Stimulated activated CD8-positive, alpha-beta memory T cell treated with anti-CD3 and anti-CD28 coated beads, Interleukin-7, amount 100 ng/mL, for 4 hours (primary cell): ENCODE measurements around the gene SFTPB.
"Not testable (repeated sequence)": the region's sequence is repeated elsewhere in the genome, so short reads cannot be mapped to it uniquely, and the experiment has no call there.

ENCODE experiments used
- DNase-seq, 2 donors: peaks; one replicate each; pipeline ENCODE4 v3.0.0-alpha.2; 2020; ENCODE audit warnings: low read depth in 2 of 2

Gene SFTPB

GRCh38 chr2:85668009-85668856, at the start of gene SFTPB:
Gene SFTPB, minus strand, starts transcription at chr2:85668199. Its CDS starts 16 bp downstream, at chr2:85668183.
- DNase-seq = no peak

DNA sequence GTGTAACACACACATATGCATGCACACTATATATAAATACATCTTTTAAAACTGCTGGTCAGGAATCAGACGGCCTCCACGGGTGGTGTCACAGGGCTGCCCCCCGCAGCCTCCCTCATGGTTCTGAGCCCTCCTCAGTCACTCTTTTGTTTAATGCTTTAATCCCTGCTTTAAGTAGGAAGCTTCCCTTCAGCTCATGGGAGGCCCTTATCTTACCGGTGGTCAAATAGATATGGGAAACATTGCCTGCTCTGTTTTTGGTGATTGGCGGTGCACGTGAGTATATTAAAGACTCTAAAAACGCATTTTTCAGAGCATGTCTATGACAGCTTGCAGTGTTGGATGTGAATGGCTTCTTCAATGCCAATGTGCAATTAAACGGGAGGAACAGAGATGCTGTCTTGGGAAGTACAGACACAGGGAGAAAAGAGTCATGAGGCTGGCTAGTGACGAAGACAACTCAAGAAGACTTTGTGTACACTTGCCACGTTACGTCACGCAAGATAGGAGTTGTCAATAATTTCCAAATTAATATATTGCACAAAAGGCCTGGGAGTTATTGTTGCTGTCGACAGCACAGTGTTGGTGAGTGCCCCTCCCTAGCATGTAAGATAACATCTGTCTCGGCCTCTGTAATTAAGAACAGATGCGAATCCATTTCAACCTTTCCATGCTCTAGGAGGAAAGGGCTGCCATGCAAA, 49.5 kb upstream of the SFTPB start:
- no peak for DNase-seq

DNA sequence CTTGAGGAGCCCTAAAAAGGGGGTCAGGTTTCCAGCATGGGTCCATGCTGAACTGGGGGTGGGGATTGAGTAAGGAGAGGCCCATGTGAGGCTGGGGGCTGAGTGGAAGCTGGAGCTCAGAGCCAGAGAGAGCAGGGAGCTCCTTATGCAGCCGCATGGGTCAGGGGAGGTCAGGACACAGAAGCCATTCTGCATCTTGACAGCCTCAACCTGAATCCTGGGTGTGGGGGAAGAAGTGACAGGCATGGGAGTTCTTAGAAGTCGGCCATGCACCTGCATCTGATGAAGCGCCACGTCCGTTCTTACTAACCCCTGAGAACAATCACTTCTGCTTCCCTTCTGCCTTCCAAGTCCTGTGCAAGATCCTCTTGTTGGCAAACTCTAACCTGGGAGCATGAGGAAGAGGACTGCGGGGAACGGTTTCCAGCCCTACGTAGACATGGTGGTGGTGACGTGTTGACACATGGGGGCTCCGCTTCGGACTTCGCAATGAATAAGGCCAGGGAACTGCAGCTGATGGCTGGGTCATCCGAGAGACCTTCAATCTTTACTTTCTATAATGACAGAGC, 48.4 kb upstream of the SFTPB start:
- DNase-seq = no peak

DNA sequence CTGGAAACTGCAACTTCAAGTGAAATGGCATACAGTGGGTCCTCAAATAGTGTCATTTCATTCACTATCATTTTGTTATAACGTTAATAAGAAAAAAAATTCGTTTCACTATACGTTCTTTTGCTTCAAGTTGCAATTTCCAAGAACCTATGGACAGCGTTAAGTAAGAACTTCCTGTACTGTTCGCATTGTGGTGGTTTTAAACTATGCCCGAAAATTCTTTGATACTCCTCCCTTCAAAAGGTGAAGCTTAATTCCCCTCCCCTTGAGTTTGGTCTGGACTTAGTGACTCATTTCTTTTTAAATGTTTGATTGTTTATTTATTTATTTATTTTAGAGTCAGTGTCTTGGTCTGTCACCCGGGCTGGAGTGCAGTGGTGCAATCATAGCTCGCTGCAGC, 46.8 kb upstream of the SFTPB start:
- DNase-seq = no peak

- DNase-seq = not testable (repeated sequence)
Observed at GRCh38 chr2:85714421-85714820, 46.4 kb upstream of the SFTPB start.

- DNase-seq = no peak
Observed at GRCh38 chr2:85713836-85714235, 45.8 kb upstream of the SFTPB start.

DNA sequence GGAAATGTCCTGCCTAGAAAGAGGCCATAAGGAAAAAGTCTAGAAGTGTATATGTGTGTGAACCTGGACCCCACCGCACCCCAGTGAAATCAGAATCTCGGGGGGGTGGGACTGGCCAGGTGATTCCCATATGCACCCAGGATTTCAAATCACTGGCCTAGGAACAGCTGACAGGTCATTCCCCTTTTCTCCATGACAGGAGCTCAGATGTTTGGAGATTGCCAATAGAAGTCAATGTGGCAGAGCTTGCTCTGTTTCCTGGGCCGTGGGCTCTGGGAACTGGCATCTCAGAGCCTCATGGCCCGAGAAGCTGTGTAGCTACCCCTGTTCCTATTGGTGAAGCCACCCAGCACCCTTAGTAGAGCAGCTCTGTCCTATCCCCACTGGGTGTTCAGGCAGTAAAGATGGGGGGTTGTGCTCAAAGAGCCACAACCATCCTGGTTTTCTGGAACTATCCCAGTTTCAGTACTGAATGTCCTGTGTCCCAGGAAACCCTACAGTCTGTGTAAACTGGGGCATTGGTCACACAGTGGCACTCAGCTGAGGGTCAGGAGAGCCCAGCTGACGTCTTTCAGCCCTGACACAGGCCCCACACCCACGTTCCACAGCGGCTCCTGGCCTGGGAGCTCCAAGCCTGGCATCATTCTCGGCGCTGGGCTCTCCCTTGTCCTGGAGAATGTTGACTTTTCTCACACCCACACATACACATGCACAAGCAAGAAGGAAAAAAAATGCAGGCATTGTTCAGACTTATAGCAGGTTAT, 45.0 kb upstream of the SFTPB start:
- DNase-seq = no peak

DNA sequence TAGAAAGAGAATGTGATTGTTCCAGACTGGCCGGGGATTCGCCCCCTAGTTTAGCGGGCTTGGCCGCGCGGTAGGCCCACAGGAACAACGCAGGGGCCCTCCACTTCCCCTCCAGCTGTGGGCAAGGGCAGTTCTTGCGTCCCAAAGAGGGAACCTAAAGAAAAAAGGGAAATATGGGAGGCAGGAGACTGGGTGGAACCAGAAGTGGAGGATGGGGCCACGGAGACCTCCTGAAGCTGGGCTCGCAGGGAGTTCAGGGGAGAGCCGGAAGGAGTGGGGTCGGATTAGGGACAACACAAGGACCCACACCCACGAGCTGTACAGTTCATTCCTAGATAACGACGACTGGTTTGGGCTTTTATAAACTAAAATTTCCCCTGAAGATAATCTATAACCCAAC, 44.3 kb upstream of the SFTPB start:
- DNase-seq = no peak

DNA sequence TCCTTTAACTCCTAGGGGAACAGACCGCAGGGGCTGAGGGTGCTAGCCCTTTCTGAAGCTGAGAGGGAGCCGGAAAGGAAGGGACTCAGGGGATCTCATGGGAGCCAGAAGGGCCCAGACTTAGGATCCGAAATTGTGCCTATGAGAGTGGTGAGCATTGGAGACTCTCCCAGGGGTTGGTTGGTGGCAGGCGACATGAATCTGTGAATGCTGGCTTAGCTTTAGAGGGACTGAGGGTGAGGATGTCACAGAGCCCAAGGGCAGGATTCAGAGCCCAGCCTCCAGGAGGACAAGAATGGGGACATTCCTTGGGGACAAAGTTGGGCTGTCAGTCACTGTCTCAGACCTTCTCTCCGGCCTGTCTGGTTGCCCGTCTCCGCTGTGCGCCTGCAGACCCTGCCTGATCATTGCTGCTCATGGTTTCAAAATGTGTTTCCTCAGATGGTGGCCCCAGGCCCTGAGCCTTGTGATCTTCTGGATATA, 43.6 kb upstream of the SFTPB start:
- DNase-seq = no peak

DNA sequence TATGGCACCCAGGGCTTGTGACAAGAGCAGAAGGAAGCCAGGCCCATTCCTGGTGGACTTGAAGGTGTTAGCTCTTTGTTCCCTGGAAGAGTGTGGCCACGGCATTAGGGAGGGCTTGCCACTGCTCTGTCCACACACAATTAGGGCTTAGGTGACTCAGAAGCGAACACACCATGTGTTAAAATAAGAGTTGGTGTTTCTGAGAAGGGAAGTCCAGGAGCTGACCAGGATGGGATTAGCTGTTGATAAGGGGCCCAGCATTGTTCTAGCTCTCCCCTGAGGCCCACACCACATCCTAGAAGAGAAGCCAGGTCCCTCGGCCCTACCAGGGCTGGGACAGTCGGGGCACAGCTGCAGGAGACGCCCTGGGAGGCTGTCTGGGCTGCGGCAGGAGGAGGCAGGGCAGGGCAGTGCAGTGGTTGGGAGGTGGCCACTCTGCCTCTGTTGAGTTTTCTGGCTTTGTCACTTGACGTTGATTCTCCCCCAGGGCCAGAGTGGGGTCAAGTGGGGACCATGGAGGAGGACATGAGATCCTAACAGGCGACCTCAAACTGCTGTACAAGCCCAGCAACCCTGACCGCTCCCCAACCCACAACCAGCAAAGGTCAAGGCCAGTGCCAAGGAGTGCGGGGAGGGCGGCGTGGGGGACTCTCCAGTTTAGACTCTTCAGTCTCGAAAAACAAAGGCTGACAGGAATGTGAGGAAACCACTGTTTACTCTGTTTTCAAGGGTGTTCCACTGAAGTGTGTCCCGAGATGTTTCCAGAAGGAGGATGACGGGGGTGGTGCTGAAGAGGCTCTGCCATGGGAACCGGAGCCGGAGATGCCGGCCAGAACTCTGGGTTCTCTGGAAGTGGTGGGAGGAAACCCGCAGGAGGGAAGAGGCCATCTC, 42.9 kb upstream of the SFTPB start:
- DNase-seq = no peak

GRCh38 chr2:85709401-85709811, 41.4 kb upstream of the SFTPB start:
- no peak for DNase-seq

DNA sequence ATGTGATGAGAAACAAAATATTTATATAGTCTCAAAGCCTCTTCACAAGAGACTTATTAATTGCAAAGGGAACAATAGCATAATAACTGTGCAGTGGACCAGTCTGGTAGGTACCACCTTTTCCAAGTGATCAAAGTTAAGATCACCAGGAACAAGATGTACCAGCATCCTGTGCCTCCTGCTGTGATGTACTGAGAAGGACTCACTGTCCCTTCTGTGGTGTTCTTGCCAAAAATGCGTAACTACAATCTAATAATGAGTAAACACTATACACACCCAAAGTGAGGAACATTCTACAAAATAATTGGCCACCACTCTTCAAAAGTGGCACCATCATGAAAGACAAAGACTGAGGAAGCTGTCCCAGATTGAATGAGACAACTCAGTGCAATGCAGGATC, 40.6 kb upstream of the SFTPB start:
- DNase-seq = no peak

DNA sequence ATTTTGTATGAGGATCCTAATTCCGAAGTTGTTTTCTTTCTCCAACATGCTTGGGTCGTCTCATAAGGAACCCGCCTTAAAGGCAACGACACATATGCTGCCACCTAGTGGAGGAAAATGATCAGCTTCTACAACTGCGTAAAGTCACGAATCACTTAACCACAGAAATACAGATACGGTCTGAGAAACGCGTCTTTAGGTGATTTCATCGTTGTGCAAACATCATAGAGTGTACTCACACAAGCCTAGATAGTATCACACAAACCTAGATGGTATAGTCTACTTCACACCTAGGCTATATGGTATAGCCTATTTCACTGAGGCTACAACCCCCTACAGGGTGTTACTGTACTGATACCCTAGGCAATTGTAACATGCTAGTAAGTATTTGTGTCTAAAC, 39.3 kb upstream of the SFTPB start:
- peak in 1 of 2 donors; percentile 57 for DNase-seq

GRCh38 chr2:85706599-85707296, 38.7 kb upstream of the SFTPB start:
- no peak for DNase-seq

DNA sequence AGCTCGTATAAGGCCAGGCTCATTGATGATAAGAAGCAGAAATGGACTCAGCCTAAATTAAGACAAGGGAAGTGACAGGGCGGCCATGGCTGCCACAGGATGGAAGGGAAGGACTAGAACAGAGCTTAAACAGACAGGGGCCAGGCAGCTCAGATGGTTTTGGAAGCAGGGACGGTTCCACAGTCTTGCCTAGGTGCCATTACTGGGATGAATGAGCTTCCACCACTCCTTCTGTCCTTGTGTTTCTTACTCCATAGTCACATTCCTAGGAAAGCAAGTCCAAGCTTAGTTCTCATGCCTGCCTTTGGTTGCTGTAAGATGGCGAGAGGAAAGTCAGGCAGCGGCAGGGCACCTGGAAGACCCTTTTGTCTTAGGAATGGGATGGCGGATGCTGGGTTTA, 38.1 kb upstream of the SFTPB start:
- DNase-seq = no peak

- DNase-seq = no peak
Observed at GRCh38 chr2:85705680-85706039, 37.7 kb upstream of the SFTPB start.

GRCh38 chr2:85704800-85705679, 37.0 kb upstream of the SFTPB start:
- peak in 1 of 2 donors; percentile 25 for DNase-seq

DNA sequence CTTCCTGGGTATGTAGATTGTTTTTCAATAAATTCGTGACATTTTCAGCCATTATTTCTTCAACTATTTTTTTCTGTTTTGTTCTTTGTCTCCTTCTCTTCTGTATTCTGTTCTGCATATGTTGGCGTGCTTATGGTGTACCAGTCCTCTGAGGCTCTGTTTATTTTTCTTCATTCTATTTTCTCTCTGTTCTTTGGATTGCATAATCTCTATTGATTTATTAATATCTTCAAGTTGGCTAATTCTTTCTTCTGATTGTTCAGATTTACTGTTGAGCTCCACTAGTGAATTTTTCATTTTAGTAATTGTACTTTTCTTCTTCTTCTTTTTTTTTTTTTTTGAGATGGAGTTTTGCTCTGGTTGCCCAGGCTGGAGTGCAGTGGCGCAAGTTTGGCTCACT, 36.0 kb upstream of the SFTPB start:
- DNase-seq = no peak

GRCh38 chr2:85703329-85703728, 35.3 kb upstream of the SFTPB start:
- no peak for DNase-seq
